GM23338 (cell line): ENCODE measurements around the gene IL26. TPM values are rescaled to one million over a fixed set of nuclear protein-coding genes. Genes with fewer than 3 reads are reported as not detected.

Experiments
- ATAC-seq: fragments of 200-7000 bp; cut with Tn5 transposase; 3 replicates; pipeline ENCODE4 v1.9.1; 2020
- DNase-seq: peaks from one replicate; pipeline ENCODE4 v3.0.0-alpha.2; 2015; ENCODE audit warnings: low spot score
- H2AFZ ChIP-seq: fragments of 200-600 bp; sonication (generic); 2 replicates; pipeline ENCODE4 v1.8.0; 2016; ENCODE audit warnings: antibody characterized with exemption, mild to moderate bottlenecking, moderate library complexity
- H3F3A ChIP-seq: fragments of 200-600 bp; sonication (generic); replicated peaks from 2 replicates; pipeline ENCODE4 v1.8.0; 2017; ENCODE audit warnings: antibody characterized with exemption, mixed run types, low read depth
- H3K27ac ChIP-seq: fragments of 200-600 bp; sonication (generic); 2 replicates; pipeline ENCODE4 v1.6.1; 2016; ENCODE audit warnings: low read depth
- H3K27me3 ChIP-seq: fragments of 200-600 bp; sonication (generic); 2 replicates; pipeline ENCODE4 v1.8.0; 2016; ENCODE audit warnings: mild to moderate bottlenecking, mixed run types, moderate library complexity; ENCODE audit not compliant: insufficient read depth
- H3K36me3 ChIP-seq: fragments of 200-600 bp; sonication (generic); 2 replicates; pipeline ENCODE4 v1.8.0; 2016; ENCODE audit warnings: mild to moderate bottlenecking; ENCODE audit not compliant: insufficient read depth
- H3K4me1 ChIP-seq: fragments of 200-600 bp; sonication (generic); 2 replicates; pipeline ENCODE4 v1.8.0; 2016; ENCODE audit warnings: mild to moderate bottlenecking, moderate library complexity; ENCODE audit not compliant: insufficient read depth
- H3K4me2 ChIP-seq: fragments of 200-600 bp; sonication (generic); 2 replicates; pipeline ENCODE4 v1.7.1; 2017; ENCODE audit warnings: mixed run types
- H3K4me3 ChIP-seq: fragments of 200-600 bp; sonication (generic); 2 replicates; pipeline ENCODE4 v1.6.1; 2016; ENCODE audit warnings: mixed run types
- H3K79me2 ChIP-seq: fragments of 200-600 bp; sonication (generic); replicated peaks from 2 replicates; pipeline ENCODE4 v1.8.0; 2017; ENCODE audit warnings: mild to moderate bottlenecking; ENCODE audit not compliant: insufficient read depth
- H3K9me2 ChIP-seq: fragments of 200-600 bp; sonication (generic); 2 replicates; pipeline ENCODE4 v1.8.0; 2017; ENCODE audit not compliant: insufficient read depth
- H4K20me1 ChIP-seq: fragments of 200-600 bp; sonication (generic); replicated peaks from 2 replicates; pipeline ENCODE4 v1.8.0; 2017; ENCODE audit warnings: mild to moderate bottlenecking; ENCODE audit not compliant: insufficient read depth
- H3K27ac Mint-ChIP-seq: 2 replicates; pipeline ENCODE4 v1.8.0; 2020; ENCODE audit warnings: inconsistent platforms, mild to moderate bottlenecking, moderate library complexity, mixed read lengths
- H3K27me3 Mint-ChIP-seq: 3 replicates; pipeline ENCODE4 v1.8.0; 2022; ENCODE audit warnings: low read depth, mild to moderate bottlenecking, moderate library complexity, mixed read lengths, inconsistent platforms; ENCODE audit not compliant: insufficient read depth, poor library complexity
- H3K36me3 Mint-ChIP-seq: 3 replicates; pipeline ENCODE4 v1.8.0; 2021; ENCODE audit warnings: low read depth, mild to moderate bottlenecking, inconsistent platforms, moderate library complexity, mixed read lengths
- H3K4me1 Mint-ChIP-seq: 3 replicates; pipeline ENCODE4 v1.8.0; 2020; ENCODE audit warnings: mild to moderate bottlenecking, inconsistent platforms, mixed read lengths
- H3K4me3 Mint-ChIP-seq: 3 replicates; pipeline ENCODE4 v1.8.0; 2021; ENCODE audit warnings: moderate library complexity, mild to moderate bottlenecking, inconsistent platforms, mixed read lengths
- H3K9me3 Mint-ChIP-seq: 3 replicates; pipeline ENCODE4 v1.8.0; 2020; ENCODE audit warnings: moderate library complexity, mild to moderate bottlenecking, inconsistent platforms, mixed read lengths
- CREB1 ChIP-seq: fragments of 250-450 bp; sonication (Bioruptor Pico); IDR thresholded peaks from 2 replicates; pipeline ENCODE4 v1.5.0; 2020; ENCODE audit warnings: low read depth, mild to moderate bottlenecking, moderate library complexity
- CTCF ChIP-seq, 2 experiments: fragments of 200-600 bp in 1 of 2; sonication (generic) in 1 of 2; conservative IDR thresholded peaks; 2 replicates each; pipeline versions ENCODE4 v1.5.1 to v1.6.1; 2016 to 2017; ENCODE audit warnings: antibody characterized with exemption in 2 of 2, low read depth in 2 of 2, mild to moderate bottlenecking in 2 of 2, moderate library complexity in 1 of 2
- ETS1 ChIP-seq: IDR thresholded peaks from 2 replicates; pipeline ENCODE4 v1.6.1; 2016; ENCODE audit warnings: antibody characterized with exemption
- EZH2 ChIP-seq: fragments of 200-600 bp; sonication (generic); IDR thresholded peaks from one replicate; pipeline ENCODE4 v1.8.0; 2017; ENCODE audit warnings: antibody characterized with exemption, mild to moderate bottlenecking, low read depth; ENCODE audit not compliant: unreplicated experiment
- EZH2phosphoT487 ChIP-seq: fragments of 200-600 bp; sonication (generic); IDR thresholded peaks from one replicate; pipeline ENCODE4 v1.8.1; 2018; ENCODE audit warnings: antibody characterized with exemption; ENCODE audit not compliant: unreplicated experiment
- JUNB ChIP-seq: IDR thresholded peaks from one replicate; pipeline ENCODE4 v1.6.1; 2016; ENCODE audit warnings: antibody characterized with exemption; ENCODE audit not compliant: unreplicated experiment
- NANOG ChIP-seq: IDR thresholded peaks from 2 replicates; pipeline ENCODE4 v1.6.1; 2016; ENCODE audit warnings: antibody characterized with exemption, borderline replicate concordance
- POLR2AphosphoS5 ChIP-seq: IDR thresholded peaks from 2 replicates; pipeline ENCODE4 v1.6.1; 2016; ENCODE audit warnings: antibody characterized with exemption, low read depth
- REST ChIP-seq: IDR thresholded peaks from one replicate; pipeline ENCODE4 v1.6.1; 2018; ENCODE audit warnings: antibody characterized with exemption; ENCODE audit not compliant: unreplicated experiment
- STAT1 ChIP-seq: IDR thresholded peaks from one replicate; pipeline ENCODE4 v1.6.1; 2016; ENCODE audit warnings: antibody characterized with exemption; ENCODE audit not compliant: unreplicated experiment
- ZNF114 ChIP-seq: fragments of 250-450 bp; sonication (Bioruptor Pico); IDR thresholded peaks from 2 replicates; pipeline ENCODE4 v1.5.0; 2020; ENCODE audit warnings: mild to moderate bottlenecking, moderate library complexity
- ZNF331 ChIP-seq: fragments of 250-450 bp; sonication (Bioruptor Pico); IDR thresholded peaks from 2 replicates; pipeline ENCODE4 v1.5.0; 2020; ENCODE audit warnings: low read depth, mild to moderate bottlenecking, moderate library complexity
- polyA plus RNA-seq: library from polyadenylated mRNA; unstranded; fragments of >200 nt; fragmentation: Nextera tagmentation; extraction: Ambion mirVana; gene quantifications from 2 replicates; pipeline ENCODE4 v1.2.1, GENCODE V29; 2016
- total RNA-seq: library from RNA; depleted of rRNA; stranded (reverse); fragments of >200 nt; shearing (Covaris generic); gene quantifications from 2 replicates; pipeline ENCODE4 v1.2.3, GENCODE V29; 2014

IL26 gene
- total and polyA plus RNA-seq, 2 experiments from 2014 or later: not detected

- TF ChIP-seq CTCF (conservative IDR thresholded peaks at IDR 0.05; ENCODE audit: low read depth in 2 of 2) (no peak), ZNF331 (CRISPR knock-in tag) (no peak), ZNF114 (CRISPR knock-in tag) (no peak), EZH2 (no peak), EZH2phosphoT487 (no peak), CREB1 (CRISPR knock-in tag) (no peak), STAT1 (no peak), ETS1 (no peak), REST (no peak), NANOG (no peak), POLR2AphosphoS5 (no peak)
Measured at GRCh38 chr12:68236421-68237059, 10.9 kb upstream of the IL26 start (continued).

DNA sequence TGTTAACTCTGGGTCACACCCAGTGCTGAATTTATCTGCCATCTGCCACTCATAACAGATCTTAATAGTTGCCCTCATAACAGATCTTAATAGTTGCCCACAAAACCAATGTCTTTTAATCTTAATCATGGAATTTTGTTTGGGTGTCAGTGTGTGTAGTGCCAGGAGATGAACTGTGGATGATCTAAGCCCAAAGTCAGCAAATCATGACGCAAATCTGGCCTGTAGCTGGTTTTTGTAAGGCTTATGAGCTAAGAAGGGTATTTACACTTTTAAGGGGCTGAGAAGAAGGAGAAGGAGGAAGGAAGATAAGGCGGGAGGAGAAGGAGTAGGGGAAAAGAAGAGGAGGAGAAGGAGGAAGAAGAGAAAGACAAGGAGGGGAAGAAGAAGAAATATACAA lies 10.0 kb upstream of the IL26 start:
- H3K79me2 ChIP-seq: no peaks in the 10 kb centered on the region
- H3K4me1 ChIP-seq: no peaks in the 10 kb centered on the region
- Mint-ChIP-seq H3K27me3 (no peaks in the 10 kb centered on the region), H3K36me3 (no peaks in the 10 kb centered on the region), H3K4me1 (no peaks in the 10 kb centered on the region; the same call in 1 of the 3 replicates), H3K4me3 (no peak overlapping the region), H3K27ac (no peak overlapping the region), H3K9me3 (no peaks in the 10 kb centered on the region)
- no peaks in the 10 kb centered on the region for H3F3A ChIP-seq
- H3K27ac ChIP-seq: no peak overlapping the region
- no peaks in the 10 kb centered on the region for H3K9me2 ChIP-seq
- no peaks in the 10 kb centered on the region for H3K27me3 ChIP-seq
- H4K20me1 ChIP-seq: no peaks in the 10 kb centered on the region
- no peaks in the 10 kb centered on the region for H3K36me3 ChIP-seq
- DNase-seq (no peak), ATAC-seq (no peak)
- H3K4me3 ChIP-seq: no peak overlapping the region
- H2AFZ ChIP-seq: no peak overlapping the region
- no peak overlapping the region for H3K4me2 ChIP-seq
- TF ChIP-seq EZH2phosphoT487 (no peak), ETS1 (no peak), POLR2AphosphoS5 (no peak), CREB1 (CRISPR knock-in tag) (no peak), NANOG (no peak), EZH2 (no peak), CTCF (conservative IDR thresholded peaks at IDR 0.05; ENCODE audit: low read depth in 2 of 2) (no peak), JUNB (no peak), STAT1 (no peak)
